Lower lobe of right lung (tissue), 2 donors: Measurements from ENCODE around the gene CCDC68. TPM values are rescaled to one million over a fixed set of nuclear protein-coding genes. Genes with fewer than 3 reads are reported as not detected.
"Not testable (repeated sequence)": the region's sequence is repeated elsewhere in the genome, so short reads cannot be mapped to it uniquely, and the experiment has no call there.

Experiments used
- ATAC-seq, 2 donors: fragments of 200-7000 bp; cut with Tn5 transposase; one replicate each; pipeline ENCODE4 v1.9.1; 2020 to 2022; ENCODE audit warnings: mild to moderate bottlenecking in 2 of 2, moderate library complexity in 2 of 2
- DNase-seq: peaks from one replicate; pipeline ENCODE4 v3.0.0-alpha.2; 2020
- H3K27ac ChIP-seq: fragments of 200-600 bp; one replicate; pipeline ENCODE4 v1.8.0; 2022
- H3K27me3 ChIP-seq: fragments of 200-600 bp; one replicate; pipeline ENCODE4 v1.8.0; 2022; ENCODE audit warnings: low read depth
- H3K36me3 ChIP-seq: fragments of 200-600 bp; one replicate; pipeline ENCODE4 v1.8.0; 2022; ENCODE audit warnings: mild to moderate bottlenecking
- H3K4me1 ChIP-seq: fragments of 200-600 bp; one replicate; pipeline ENCODE4 v1.8.0; 2022
- H3K4me3 ChIP-seq: fragments of 200-600 bp; one replicate; pipeline ENCODE4 v1.8.0; 2022; ENCODE audit warnings: mild to moderate bottlenecking
- H3K9me3 ChIP-seq: fragments of 200-600 bp; one replicate; pipeline ENCODE4 v1.8.0; 2022
- intact Hi-C: fragments of 100-400 bp; cut with DNase I; formaldehyde crosslinking; loops from one replicate; pipeline ENCODE4 v1.11.0; 2022
- total RNA-seq: library from RNA; stranded (reverse); fragmentation: NEBNext Ultra II Directional; extraction: Animal tissue kit (Norgen Biotek cat#: 25700); gene quantifications from one replicate; pipeline ENCODE4 v1.2.1, GENCODE V29; 2021
- TF ChIP-seq, protein P1 (sequence below): fragments of 200-600 bp; IDR thresholded peaks from one replicate; pipeline ENCODE4 v1.8.0; 2022; ENCODE audit warnings: antibody characterized with exemption, mild to moderate bottlenecking
- donor health status: DM: no; HTN: yes; CAD: no; lungs with severe emphysema.

The CCDC68 gene
- total RNA-seq, 1 donor from 2014 or later, result 20.2 TPM

GRCh38 chr18:54968807-54969206, 9.5 kb upstream of the CCDC68 start:
- Histone ChIP-seq H3K27ac (no peak overlapping the region), H3K27me3 (no peaks in the 10 kb centered on the region), H3K4me3 (no peak overlapping the region), H3K4me1 (peaks cover 9% of the 10 kb centered on the region), H3K9me3 (no peaks in the 10 kb centered on the region), H3K36me3 (no peaks in the 10 kb centered on the region)
- ATAC-seq (no peak), DNase-seq (no peak)
- intact Hi-C loops, result no loop called here
- TF ChIP-seq, protein P1, sequence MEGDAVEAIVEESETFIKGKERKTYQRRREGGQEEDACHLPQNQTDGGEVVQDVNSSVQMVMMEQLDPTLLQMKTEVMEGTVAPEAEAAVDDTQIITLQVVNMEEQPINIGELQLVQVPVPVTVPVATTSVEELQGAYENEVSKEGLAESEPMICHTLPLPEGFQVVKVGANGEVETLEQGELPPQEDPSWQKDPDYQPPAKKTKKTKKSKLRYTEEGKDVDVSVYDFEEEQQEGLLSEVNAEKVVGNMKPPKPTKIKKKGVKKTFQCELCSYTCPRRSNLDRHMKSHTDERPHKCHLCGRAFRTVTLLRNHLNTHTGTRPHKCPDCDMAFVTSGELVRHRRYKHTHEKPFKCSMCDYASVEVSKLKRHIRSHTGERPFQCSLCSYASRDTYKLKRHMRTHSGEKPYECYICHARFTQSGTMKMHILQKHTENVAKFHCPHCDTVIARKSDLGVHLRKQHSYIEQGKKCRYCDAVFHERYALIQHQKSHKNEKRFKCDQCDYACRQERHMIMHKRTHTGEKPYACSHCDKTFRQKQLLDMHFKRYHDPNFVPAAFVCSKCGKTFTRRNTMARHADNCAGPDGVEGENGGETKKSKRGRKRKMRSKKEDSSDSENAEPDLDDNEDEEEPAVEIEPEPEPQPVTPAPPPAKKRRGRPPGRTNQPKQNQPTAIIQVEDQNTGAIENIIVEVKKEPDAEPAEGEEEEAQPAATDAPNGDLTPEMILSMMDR, result no peak

GRCh38 chr18:54968237-54968636, 9.0 kb upstream of the CCDC68 start:
- ATAC-seq, H3K27me3 ChIP-seq, H3K4me3 ChIP-seq, H3K4me1 ChIP-seq, H3K27ac ChIP-seq, H3K9me3 ChIP-seq, intact Hi-C loops, DNase-seq, H3K36me3 ChIP-seq: not testable (repeated sequence)

GRCh38 chr18:54967786-54968185, 8.5 kb upstream of the CCDC68 start:
- intact Hi-C loops, result no loop called here
- Histone ChIP-seq H3K4me1 (peaks cover 9% of the 10 kb centered on the region), H3K36me3 (no peaks in the 10 kb centered on the region), H3K4me3 (no peak overlapping the region), H3K27ac (no peak overlapping the region), H3K27me3 (no peaks in the 10 kb centered on the region), H3K9me3 (no peaks in the 10 kb centered on the region)
- DNase-seq, result no peak
- TF ChIP-seq, protein P1, result no peak
- no peak for ATAC-seq

GRCh38 chr18:54964741-54965140, 5.5 kb upstream of the CCDC68 start:
- no peaks in the 10 kb centered on the region for H3K27me3 ChIP-seq
- no peaks in the 10 kb centered on the region for H3K9me3 ChIP-seq
- DNase-seq, result no peak
- no peak overlapping the region for H3K4me3 ChIP-seq
- no peak for ATAC-seq
- H3K4me1 ChIP-seq, result peaks cover 27% of the 10 kb centered on the region
- no peak overlapping the region for H3K27ac ChIP-seq
- TF ChIP-seq, protein P1, result no peak
- no peaks in the 10 kb centered on the region for H3K36me3 ChIP-seq
- intact Hi-C loops, result no loop called here

DNA sequence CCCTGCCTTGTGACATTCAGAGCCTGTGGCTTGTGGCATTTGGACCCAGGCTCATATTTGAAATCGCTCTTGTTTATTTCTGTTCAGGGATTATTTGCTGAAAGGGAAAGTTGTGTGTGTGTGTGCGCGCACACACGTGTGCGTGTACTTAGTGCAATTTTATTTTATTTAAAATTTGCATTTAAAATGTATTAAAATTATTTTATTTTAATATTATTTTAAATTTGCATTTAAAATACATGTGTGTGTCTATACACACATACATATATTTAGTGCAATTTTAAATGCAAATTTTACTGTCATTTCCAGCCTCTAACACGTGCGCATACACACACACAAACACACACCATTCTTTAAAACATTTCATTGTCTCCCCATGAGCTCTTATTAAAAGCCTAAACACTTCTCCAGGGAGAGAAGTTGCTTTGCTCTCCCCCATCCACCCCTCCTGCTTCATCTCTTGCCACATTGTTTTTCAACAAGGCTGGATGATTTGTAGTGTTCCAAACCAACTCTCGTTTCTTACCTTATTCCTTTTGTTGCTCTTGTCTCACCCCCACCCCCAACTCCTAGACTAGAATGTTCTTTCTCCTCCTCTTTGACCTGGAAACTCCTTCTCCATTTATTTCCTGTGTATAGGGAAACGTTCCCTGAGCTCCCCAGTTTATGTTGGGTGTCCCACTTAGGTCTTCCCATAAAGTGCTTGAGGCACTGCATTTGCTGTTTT, 3.8 kb upstream of the CCDC68 start:
- no peaks in the 10 kb centered on the region for H3K36me3 ChIP-seq
- H3K4me1 ChIP-seq, result peaks cover 29% of the 10 kb centered on the region
- H3K27me3 ChIP-seq, result no peaks in the 10 kb centered on the region
- no peak for DNase-seq
- no peaks in the 10 kb centered on the region for H3K9me3 ChIP-seq
- TF ChIP-seq, protein P1, result no peak
- H3K4me3 ChIP-seq, result no peak overlapping the region
- intact Hi-C loops, result no loop called here
- no peak overlapping the region for H3K27ac ChIP-seq
- no peak for ATAC-seq

GRCh38 chr18:54961868-54962267, 2.6 kb upstream of the CCDC68 start:
- no peaks in the 10 kb centered on the region for H3K27me3 ChIP-seq
- ATAC-seq (no peak), DNase-seq (no peak)
- intact Hi-C loops, result no loop called here
- no peaks in the 10 kb centered on the region for H3K9me3 ChIP-seq
- no peaks in the 10 kb centered on the region for H3K36me3 ChIP-seq
- TF ChIP-seq, protein P1, result no peak
- H3K27ac ChIP-seq, result no peak overlapping the region
- H3K4me1 ChIP-seq, result peaks cover 29% of the 10 kb centered on the region
- no peak overlapping the region for H3K4me3 ChIP-seq
